Heart left ventricle (tissue), 13 donors: Measurements from ENCODE around the gene CCDC34.

Source experiments
- POLR2A ChIP-seq, 2 donors: fragments of 450-650 bp; IDR thresholded peaks; one replicate each; pipeline ENCODE4 v1.6.1; 2017; ENCODE audit warnings: antibody characterized with exemption in 2 of 2, mild to moderate bottlenecking in 2 of 2, moderate library complexity in 2 of 2
- TF ChIP-seq, protein P1 (sequence below), 12 donors: fragments of 200-600 bp; sonication (generic) in 4 of 12; IDR thresholded peaks; one replicate each; pipeline versions ENCODE4 v1.5.0 to v1.8.0; 2018 to 2022; ENCODE audit warnings: antibody characterized with exemption in 12 of 12, mild to moderate bottlenecking in 5 of 12
- donor health status: ischemic (EF 13 %, LVEDD 7.1; RV severe dilation, severe dysfunction).
- donor health status: DM: no; HTN: yes; CAD: no.
- donor health status: DM: no; HTN: no; CAD: no.
- donor health status: ischemic (EF 25% LVEDD 6.9; RV normal size, moderate dysfunction).
- donor health status: ischemic (EF 25% LVEDD 5.7; RV mildly dilated, moderate dysfunction).
- donor health status: ischemic (EF 35%, LVEDD 5.7; RV mildly dilated, moderate dysfunction).
- donor health status: nonischemic (EF 11% LVEDD 7.7; RV severe dilation, severe dysfunction).
- donor health status: DM: yes; HTN: yes; CAD: no.
- donor health status: PGD.
- donor health status: ischemic (EF 29% LVEDD 5.4; RV normal size, mild dysfunction).
- donor health status: nonischemic (EF 23%, LVEDD 6.1; RV moderate dilation, normal function).

DNA sequence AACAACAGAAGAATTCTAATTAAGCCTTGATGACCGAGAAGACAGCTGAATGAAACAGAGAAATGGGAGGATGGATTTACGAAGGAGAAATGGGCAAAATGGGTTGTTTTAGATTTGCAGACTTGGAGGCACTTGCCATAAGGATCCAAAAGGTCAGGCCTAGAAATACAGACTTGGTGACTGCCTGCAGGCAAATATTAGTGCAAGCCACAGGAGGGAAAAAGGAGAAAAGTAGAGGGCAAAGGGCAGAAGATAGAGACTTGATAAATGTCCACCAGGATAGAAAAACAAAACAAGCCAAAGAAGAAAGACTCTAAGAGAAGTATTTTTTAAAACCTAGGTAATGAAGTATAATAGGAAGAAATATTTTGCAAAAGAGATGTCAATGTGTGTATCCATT, 13.1 kb downstream of the CCDC34 start:
- TF ChIP-seq POLR2A (IDR thresholded peaks at IDR 0.05): no peak
- TF ChIP-seq, protein P1, sequence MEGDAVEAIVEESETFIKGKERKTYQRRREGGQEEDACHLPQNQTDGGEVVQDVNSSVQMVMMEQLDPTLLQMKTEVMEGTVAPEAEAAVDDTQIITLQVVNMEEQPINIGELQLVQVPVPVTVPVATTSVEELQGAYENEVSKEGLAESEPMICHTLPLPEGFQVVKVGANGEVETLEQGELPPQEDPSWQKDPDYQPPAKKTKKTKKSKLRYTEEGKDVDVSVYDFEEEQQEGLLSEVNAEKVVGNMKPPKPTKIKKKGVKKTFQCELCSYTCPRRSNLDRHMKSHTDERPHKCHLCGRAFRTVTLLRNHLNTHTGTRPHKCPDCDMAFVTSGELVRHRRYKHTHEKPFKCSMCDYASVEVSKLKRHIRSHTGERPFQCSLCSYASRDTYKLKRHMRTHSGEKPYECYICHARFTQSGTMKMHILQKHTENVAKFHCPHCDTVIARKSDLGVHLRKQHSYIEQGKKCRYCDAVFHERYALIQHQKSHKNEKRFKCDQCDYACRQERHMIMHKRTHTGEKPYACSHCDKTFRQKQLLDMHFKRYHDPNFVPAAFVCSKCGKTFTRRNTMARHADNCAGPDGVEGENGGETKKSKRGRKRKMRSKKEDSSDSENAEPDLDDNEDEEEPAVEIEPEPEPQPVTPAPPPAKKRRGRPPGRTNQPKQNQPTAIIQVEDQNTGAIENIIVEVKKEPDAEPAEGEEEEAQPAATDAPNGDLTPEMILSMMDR (IDR thresholded peaks at IDR 0.05): no peak
